GM19043 (cell line): ENCODE measurements around the gene HNRNPA1.
A peak's percentile ranks its signal among the peaks of the same experiment; 100 is the strongest.
"Not testable (repeated sequence)": the region's sequence is repeated elsewhere in the genome, so short reads cannot be mapped to it uniquely, and the experiment has no call there.

Source experiments
- ATAC-seq: cut with Tn5 transposase; IDR thresholded peaks from one replicate; pipeline ENCODE4 v1.9.1; 2021; ENCODE audit warnings: low read depth; ENCODE audit not compliant: unreplicated experiment

Gene HNRNPA1

DNA sequence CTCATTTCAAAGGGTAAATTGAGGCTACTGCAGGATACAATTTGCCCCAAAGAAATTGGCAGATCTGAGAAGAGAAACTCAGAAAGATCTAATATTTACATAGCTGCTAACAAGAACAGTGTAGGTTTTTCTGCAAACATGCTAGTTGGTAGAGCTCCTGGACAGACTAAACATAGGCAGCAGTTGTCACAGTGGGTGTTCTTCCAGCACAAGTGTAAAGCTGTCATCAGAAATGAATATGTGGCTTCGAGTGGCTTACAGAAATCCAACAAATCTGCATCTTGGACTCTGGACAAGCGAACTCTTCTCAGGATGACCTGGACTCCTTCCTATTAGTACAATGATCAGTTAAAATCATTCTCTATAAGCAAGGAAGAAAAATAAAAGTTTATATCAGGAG is 6.5 kb upstream of the HNRNPA1 start:
- no peak for ATAC-seq

DNA sequence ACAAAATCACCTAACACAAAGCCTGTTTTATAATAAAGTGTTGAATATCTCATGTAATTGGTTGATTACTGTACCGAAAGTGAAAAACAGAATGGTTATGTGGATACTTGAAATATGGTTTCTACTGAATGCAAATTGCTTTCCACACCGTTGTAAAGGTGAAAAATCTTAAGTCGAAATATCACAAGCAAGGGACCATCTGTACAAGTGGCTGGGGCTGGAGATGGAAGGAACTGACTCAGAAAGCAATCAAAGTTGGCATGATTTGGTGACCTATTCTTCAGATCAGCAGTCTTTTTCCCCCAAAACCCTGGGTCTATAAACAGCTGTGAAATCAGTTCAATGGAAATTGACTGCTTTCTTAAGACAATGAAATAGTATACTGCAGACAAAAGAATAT is 4.2 kb upstream of the HNRNPA1 start:
- no peak for ATAC-seq

DNA sequence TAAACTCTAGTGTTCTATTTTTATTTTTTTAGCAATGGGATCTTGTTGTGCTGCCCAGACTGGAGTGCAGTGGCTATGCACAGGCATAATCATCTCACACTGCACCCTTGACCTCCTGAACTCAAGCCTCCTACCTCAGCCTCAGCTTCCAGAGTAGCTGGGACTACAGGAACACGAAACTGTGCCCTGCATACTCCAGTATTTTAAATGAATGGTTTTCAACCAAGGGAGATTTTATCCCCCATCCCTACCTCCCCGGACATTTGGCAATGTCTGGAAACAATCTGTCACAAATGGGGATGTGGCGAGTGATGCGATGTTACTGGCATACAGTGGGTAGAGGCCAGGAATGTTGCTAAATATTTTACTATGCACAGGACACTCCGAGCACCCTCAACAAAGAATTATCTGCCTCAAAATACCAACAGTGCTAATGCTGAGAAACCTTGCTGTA is 2.7 kb upstream of the HNRNPA1 start:
- no peak for ATAC-seq

DNA sequence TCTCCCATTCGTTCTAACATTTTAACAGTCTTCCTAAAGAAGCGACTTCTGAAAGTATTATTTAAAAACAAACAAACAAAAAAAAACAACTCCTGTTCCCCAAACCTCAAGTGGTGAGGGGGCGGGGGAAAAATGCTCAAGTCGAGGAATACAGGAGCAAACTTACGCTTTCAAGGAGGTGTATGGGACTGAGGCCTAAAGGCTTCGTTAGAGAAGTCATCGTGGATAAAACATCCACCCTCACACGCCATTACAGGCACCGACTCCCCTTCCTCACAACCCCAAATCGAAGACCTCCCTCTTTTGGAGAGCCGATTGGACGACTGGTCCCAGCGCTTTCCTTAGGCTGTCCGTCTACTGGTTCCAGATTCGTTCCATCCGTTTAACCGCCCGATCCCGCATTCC is 1.3 kb upstream of the HNRNPA1 start:
- ATAC-seq, result peak; percentile 2

DNA sequence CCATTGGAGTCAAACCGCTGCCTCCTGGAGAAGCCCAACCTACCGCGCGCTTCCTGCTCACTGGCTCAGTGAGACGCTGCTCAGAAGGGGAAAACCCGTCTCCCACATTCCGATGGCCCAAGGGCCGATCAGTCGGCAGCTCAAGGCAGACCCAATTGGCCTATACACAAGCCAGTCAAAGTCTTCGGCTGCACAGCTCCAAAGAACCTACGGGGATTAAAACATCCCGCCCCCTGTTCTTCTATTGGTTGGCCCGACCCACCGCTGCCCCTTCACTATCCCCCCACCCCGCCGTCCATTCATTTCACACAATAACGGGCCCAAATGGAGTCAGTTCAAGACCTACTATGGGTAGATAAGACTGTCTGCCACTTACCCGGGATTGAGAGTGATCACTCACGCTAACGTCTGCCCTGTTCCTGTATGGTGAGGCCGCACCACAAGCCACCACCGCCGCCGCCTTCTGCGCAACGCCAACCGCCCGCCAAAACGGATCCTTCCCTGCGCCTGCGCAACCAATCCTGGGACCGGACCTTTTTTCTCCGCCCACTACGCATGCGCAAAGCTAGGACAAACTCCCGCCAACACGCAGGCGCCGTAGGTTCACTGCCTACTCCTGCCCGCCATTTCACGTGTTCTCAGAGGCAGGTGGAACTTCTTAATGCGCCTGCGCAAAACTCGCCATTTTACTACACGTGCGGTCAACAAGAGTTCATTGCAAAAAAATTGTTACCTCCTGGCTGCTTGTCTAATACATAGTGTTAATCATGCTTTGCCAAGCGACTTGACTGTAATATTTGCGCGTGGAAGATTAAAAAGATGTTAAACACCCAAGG is 676 bp upstream of the HNRNPA1 start, which contains the start of gene CBX5:
CBX5 (minus strand) TSS at position 491 of the 836 bp plus-strand sequence. CDS start 22,472 bp downstream, outside the sequence.
- peak; percentile 67 for ATAC-seq

DNA sequence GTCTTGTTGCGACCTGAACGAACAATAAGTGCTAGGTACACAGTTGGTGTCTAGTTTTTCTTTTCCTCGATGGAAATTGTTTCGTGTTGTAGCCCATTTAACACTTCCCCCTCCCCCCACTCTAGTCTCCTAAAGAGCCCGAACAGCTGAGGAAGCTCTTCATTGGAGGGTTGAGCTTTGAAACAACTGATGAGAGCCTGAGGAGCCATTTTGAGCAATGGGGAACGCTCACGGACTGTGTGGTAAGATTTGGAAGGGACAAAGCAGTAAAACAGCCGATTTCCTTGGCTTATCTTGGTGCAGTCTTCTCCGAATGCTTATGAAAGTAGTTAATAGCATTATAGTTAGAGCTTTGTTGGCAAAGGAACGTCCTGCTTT is 724 bp downstream of the HNRNPA1 start:
- ATAC-seq, result not testable (repeated sequence)

DNA sequence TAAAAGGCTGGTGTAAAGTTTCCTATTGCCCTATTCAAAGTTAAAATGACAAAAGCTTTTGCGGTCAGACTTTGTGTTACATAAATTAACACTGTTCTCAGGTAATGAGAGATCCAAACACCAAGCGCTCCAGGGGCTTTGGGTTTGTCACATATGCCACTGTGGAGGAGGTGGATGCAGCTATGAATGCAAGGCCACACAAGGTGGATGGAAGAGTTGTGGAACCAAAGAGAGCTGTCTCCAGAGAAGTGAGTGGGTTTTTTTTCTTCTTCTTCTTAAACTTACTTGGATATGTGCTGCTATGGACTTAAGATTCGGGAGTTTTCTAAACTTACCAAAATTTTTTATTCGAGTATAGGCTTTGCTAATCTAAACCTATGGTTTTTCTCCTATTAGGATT is 1.2 kb downstream of the HNRNPA1 start:
- not testable (repeated sequence) for ATAC-seq

DNA sequence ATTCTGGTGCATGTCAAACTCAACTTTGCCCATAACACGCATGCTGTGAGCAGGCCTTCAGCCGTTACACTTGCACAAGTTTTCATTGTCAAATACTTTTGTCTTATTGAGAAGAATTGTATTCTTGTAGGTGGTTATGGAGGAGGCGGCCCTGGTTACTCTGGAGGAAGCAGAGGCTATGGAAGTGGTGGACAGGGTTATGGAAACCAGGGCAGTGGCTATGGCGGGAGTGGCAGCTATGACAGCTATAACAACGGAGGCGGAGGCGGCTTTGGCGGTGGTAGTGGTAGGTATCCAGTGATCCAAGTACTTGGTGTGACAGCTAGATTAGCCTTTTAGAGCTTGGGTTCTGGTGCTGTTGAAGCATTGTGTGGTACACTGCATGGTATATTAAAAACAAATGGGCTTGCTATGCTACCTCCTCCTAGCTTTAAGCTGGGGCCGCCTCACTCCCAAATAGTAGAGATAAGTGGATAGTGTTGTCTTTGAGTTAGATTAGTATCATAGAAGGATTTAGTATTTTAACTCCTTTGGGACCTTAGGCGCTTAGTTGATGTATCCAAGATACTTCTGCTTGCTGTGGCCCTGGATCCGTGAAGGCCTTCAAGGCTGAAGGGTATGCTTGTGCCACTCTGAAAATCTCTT is 2.5 kb downstream of the HNRNPA1 start:
- ATAC-seq, result no peak

DNA sequence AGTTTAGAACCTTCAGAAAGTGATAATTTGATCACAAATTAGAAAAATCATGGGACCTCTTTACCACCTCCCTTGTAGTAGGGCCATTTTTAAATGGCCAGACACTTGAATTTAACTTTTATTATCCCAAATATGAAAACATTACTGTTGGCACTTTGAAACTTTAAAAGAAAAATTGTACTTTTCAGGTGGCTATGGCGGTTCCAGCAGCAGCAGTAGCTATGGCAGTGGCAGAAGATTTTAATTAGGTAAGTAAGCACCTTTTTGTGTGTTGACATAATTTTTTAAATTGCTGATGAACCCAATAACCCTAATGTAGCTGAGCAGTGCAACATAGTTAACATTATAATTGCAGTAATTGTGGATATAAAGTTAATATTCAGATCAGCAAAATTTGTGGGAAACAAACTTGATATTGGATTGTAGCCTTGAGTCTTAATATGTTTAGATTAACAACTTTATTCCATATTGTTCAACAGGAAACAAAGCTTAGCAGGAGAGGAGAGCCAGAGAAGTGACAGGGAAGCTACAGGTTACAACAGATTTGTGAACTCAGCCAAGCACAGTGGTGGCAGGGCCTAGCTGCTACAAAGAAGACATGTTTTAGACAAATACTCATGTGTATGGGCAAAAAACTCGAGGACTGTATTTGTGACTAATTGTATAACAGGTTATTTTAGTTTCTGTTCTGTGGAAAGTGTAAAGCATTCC is 3.7 kb downstream of the HNRNPA1 start:
- not testable (repeated sequence) for ATAC-seq

DNA sequence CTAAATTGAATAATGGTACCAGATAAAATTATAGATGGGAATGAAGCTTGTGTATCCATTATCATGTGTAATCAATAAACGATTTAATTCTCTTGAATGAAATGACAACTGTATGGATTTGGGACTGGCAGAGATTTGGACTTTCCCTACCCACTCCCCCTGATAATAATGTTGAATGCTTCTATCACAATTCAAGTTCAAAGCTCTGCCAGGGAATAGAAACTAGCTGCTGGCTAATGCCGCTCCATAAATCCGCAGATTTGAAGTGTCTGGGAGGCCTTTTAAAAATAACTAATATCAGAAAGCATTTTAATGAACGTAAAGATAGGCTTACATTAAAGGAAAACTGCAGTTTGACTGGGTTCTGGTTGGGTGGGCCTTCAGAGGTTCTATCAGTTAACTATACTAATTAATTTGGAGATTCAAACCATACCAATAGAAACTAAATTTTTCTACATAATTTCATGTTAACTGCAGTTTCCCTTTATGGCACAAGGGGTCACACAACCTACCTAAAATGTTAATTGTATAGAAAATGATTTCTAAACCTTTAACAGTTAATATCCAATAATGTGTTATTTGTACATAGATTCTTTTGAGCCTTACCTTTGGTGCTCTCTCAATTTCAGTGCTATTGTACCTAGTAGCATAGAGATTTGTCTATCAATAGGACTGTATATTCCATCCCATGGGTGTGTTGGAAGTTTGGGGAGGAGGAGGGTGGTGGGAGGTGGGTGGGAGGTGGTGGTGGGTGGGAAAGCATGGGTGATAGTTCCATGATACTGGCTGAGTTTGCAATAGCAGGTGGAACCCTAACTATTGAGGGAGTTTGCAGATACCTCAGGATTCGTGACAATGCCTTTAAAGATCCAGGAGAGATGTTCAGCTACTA is 4.9 kb downstream of the HNRNPA1 start:
- ATAC-seq, result no peak

DNA sequence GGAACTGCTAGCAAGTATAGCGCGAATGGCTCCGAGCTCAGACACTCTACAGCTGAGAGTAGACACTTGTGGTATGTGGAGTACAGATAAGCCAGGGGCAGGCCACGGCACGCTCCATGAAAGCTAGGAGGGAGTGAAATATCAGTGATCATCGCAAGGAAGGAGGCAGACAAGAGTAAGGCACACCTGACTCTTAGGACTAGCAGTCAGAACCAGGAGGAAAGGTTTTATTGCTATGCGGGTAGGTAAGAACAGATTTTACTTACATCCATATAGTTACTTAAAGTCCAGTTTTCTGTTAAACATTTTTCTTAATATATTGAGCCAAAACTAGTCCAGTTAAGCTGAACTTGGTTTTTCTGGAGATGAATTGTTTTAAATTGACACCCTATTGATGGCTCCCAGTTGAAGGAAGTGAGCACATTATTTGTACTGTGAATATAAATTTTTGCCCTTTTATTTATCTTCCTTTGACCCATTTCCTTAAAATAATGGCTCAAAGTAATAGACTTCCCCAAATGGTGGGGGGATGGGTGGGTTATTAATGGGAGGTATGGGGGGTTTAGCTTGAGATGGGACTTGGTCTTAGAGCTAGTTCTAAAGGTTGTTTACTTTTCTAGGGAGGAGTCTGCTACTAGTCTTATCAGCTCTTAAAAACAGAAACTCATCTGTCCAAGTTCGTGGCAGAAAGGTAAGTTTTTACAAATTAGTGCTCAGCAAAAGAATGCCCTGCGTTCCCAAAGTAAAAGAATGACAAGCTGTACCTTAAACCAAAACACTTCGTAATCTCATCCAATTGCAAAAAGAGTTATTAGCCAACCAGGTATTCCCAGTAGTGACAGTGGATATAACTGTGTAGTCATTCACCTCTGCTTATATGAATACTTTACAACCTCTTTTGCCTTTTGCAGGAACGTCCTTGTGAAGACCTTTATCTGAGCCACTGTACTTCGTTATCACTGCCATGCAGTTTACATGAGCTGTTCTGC is 5.8 kb downstream of the HNRNPA1 start:
- ATAC-seq, result no peak

DNA sequence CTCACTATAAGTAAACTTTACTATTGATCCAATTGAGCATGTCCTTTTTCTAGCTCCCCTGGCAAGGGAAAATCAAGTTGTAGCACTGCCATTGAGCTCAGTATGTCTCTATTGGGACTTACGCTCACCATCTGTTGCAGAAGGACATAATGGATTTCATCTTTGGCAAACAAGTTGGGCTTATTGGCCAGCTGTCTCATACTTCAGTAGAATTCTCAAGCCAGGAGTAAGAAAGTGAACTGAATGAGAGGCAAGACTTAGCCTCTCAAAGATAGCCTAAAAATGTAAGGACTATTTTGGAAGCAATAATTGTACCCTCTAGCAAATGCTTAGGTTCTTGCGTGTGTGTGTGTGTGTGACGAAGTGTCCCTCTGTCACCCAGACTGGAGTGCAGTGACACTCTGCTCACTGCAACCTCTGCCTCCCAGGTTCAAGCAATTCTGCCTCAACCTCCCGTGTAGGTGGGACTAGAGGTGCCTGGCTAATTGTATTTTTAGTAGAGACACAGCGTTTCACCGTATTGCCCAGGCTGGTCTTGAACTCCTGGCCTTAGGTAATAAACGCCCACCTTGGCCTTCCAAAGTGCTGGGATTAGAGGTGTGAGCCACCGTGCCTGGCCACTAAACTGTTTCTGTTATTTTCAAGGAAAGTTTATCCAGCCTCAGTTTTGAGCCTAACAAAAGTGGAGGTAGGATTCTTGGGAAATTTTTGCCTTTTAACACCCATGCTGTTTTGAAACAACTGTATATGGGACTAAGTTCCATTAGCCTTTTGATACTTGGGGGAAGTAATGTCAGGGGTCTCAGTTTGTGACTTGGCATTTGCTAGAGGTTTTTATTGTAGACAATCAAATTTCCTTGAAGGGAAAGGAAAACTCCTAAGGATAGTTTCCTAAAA is 7.0 kb downstream of the HNRNPA1 start:
- ATAC-seq, result no peak

DNA sequence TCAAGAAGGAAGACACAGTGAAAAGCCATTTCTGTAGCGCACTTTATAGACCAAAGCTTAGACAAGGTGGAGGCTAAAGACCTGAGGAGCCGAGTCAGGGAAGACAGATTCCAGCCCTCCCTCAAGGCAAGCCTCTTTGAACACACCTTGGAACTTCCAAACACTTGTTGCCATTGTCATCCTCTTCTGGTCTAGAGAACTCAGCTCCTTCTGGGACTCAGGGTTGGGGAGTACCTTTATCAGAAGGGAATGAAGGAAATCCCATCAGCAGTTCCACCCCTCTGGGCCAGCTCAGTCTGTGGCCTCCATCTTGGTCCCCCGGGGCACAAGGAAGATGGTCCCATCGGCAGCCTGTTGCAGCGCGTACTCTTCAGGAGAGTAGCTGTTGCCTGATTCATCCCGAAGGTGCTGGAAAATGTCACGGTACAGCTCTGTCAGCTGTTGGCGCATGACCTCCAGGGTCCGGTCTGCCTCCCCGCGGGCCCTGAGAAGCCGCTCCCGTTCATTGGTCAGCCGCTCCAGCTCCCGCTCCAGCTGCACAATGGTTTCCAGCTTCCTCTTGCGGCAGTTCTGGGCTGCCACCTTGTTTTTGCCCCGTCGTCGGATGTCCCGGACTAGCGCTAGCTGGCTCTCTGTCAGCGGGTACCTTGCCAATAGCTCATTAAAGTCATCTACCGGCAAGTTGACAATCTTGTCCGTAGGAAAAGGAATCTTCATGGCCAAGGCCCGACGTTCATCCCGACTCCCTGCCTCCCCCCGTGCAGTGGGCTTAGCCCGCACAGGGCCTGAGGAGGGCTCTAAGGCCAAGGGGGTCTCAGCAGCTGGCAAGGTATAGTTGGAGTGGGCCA is 11.8 kb downstream of the HNRNPA1 start:
- no peak for ATAC-seq

DNA sequence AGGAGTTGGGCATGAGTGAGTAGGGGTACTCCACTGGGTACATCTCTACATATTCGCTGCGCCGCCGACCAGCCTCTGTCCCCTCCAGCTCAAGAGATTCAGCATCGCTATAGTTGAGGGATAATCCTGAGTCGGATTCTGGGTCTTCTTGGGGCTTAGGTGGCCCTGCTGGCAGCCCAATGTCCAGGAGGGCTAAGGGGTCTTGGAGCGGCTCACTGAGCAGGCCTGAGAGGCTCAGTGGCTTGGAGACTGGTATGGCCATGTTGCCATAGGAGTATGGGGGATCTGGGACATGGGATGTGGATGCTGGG is 12.4 kb downstream of the HNRNPA1 start:
- ATAC-seq, result no peak

DNA sequence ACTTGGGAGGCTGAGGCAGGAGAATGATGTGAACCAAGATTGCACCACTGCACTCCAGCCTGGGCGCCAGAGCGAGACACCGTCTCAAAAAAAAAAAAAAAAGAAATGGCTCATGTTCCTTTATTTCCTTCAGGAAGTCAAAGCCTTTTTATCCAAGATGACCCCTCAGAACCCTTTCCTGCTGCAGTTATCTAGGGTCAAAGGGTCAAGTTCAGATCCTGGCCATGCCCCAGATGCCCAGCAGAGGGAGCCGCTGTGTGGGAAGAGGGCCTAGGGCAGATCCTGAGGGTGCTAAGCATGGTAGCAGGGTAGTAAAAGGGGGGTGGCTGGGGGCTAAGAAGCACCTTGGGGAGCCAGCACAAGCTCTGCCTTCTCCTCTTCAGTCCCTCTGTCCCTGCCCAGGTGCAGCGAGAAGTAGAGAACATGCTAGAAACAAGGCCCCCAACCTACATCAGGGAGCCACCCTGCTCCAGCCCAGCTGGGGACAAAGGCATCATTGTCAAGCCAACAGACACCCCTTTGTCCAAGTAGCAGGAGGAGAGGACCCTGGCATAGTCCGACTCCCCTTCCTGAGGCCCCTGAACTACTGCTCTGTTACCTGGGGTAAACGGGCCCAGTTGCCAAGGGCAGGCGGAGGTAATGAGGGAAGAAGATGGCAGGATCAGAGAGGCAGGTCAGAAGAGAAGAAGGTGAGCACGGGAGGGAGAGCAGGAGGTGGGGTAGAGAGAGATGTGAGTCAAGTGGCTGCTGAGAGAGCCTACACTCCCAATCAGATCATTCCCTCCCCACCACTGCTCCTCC is 13.8 kb downstream of the HNRNPA1 start:
- ATAC-seq, result no peak

DNA sequence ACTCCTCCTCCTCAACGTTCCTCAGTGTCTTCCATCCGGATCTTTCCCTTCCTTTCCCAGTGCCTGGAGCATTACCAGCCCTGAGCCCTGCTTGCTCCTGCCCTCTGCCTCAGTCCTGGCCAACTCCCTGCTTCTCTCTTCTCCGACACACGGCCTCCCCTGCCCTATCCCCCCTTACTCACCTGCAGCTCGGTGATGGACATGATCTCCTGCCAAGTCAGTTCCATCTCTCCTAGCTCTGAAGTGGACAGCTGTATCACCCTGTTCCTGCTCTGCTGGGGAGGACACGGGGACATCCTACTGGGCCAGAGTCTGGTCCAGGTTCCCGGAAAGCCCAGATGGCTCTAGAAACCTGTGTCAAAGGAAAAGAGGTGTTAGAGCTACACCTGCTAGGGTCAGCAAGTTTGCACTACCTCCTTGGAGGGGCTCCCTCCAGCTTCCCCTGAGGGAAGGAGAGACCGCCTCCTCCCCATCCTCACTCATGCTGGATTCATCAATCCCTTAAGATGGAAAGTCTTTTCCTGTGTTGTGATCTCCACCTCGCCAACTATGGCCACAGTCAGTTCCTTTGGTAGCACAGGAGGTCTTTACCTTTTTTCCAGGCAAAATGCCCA is 14.5 kb downstream of the HNRNPA1 start:
- ATAC-seq, result no peak
